Endothelial cell of umbilical vein (primary cell): ENCODE results near the gene DAZAP1. TPM values are rescaled to one million over a fixed set of nuclear protein-coding genes. Genes with fewer than 3 reads are reported as not detected.

Experiments
- BruUV-seq: library from RNA; stranded (reverse); fragments of 400-500 nt; replicated peaks from 2 replicates; lab custom pipeline; 2021; lab: Mats Ljungman, UMichigan
- CTCF ChIA-PET: fragments of 300-600, 350-600 bp; sonication (Branson Sonifier 250); formaldehyde crosslinking; loops from one replicate; lab custom pipeline; 2021; ENCODE audit warnings: antibody characterized with exemption, inconsistent platforms; lab: Charles Lee
- POLR2A ChIA-PET: fragments of 300-600, 350-600 bp; sonication (Branson Sonifier 250); formaldehyde crosslinking; loops from one replicate; lab custom pipeline; 2021; ENCODE audit warnings: antibody characterized with exemption, inconsistent platforms; lab: Charles Lee
- DNase-seq: peaks from one replicate; pipeline ENCODE4 v3.0.0-alpha.2; 2011; ENCODE audit warnings: low read depth, low spot score
- FAIRE-seq: peaks from 2 replicates; lab custom pipeline; 2011; peaks lifted over from hg19 to GRCh38; lab: Jason Lieb, UNC
- H2AFZ ChIP-seq: 2 replicates; pipeline ENCODE4 v1.6.0; 2012; ENCODE audit warnings: low read depth, low read length, control low read depth, inconsistent platforms
- H3K27ac ChIP-seq: 2 replicates; pipeline ENCODE4 v1.5.1; 2011; ENCODE audit warnings: low read depth, mild to moderate bottlenecking, control low read depth, low read length, moderate library complexity; ENCODE audit not compliant: insufficient read depth
- H3K27me3 ChIP-seq, 2 experiments: 2 replicates each; pipeline versions ENCODE4 v1.6.0 to v1.6.1; 2011; ENCODE audit warnings: low read length in 2 of 2, mixed read lengths in 1 of 2; ENCODE audit not compliant: control insufficient read depth in 2 of 2, insufficient read depth in 2 of 2
- H3K36me3 ChIP-seq, 2 experiments: 2 replicates in 1 of 2; 3 replicates in 1 of 2; pipeline ENCODE4 v1.5.1; 2011; ENCODE audit warnings: low read length in 2 of 2, mild to moderate bottlenecking in 1 of 2, moderate library complexity in 1 of 2; ENCODE audit not compliant: control insufficient read depth in 2 of 2, insufficient read depth in 2 of 2; ENCODE audit errors: extremely low read depth in 1 of 2
- H3K4me1 ChIP-seq: 3 replicates; pipeline ENCODE4 v1.5.1; 2011; ENCODE audit warnings: mild to moderate bottlenecking, low read length; ENCODE audit not compliant: control insufficient read depth, insufficient read depth; ENCODE audit errors: extremely low read depth
- H3K4me2 ChIP-seq: 2 replicates; pipeline ENCODE4 v1.6.1; 2011; ENCODE audit warnings: low read length, control low read depth, mixed read lengths; ENCODE audit not compliant: insufficient read depth
- H3K4me3 ChIP-seq, 3 experiments: fragments of 200-600 bp in 1 of 3; sonication (generic), shearing (Covaris generic) in 1 of 3; replicated peaks in 1 of 3; 2 replicates each; pipeline ENCODE4 v1.5.1; 2011 to 2016; ENCODE audit warnings: control low read depth in 3 of 3, low read length in 3 of 3, mild to moderate bottlenecking in 2 of 3, inconsistent platforms in 1 of 3, low read depth in 1 of 3, moderate library complexity in 1 of 3; ENCODE audit not compliant: insufficient read depth in 1 of 3
- H3K79me2 ChIP-seq: 2 replicates; pipeline ENCODE4 v1.6.0; 2012; ENCODE audit warnings: low read length, inconsistent platforms; ENCODE audit not compliant: control insufficient read depth, insufficient read depth
- H3K9ac ChIP-seq: replicated peaks from 2 replicates; pipeline ENCODE3; 2011; ENCODE audit warnings: low read length, control low read depth; ENCODE audit not compliant: insufficient read depth; ENCODE audit errors: extremely low read depth
- H3K9me1 ChIP-seq: replicated peaks from 3 replicates; pipeline ENCODE4 v1.6.0; 2011; ENCODE audit warnings: mild to moderate bottlenecking, low read length; ENCODE audit not compliant: control insufficient read depth, insufficient read depth; ENCODE audit errors: extremely low read depth
- H3K9me3 ChIP-seq: replicated peaks from 2 replicates; pipeline ENCODE4 v1.5.1; 2012; ENCODE audit warnings: low read length, inconsistent platforms; ENCODE audit not compliant: control insufficient read depth, insufficient read depth
- H4K20me1 ChIP-seq: replicated peaks from 2 replicates; pipeline ENCODE3; 2011; ENCODE audit warnings: mild to moderate bottlenecking, low read length; ENCODE audit not compliant: control insufficient read depth, insufficient read depth; ENCODE audit errors: extremely low read depth
- EZH2 ChIP-seq: IDR thresholded peaks from 2 replicates; pipeline ENCODE4 v1.6.1; 2012; ENCODE audit warnings: borderline replicate concordance, low read depth, mild to moderate bottlenecking, moderate library complexity, low read length, inconsistent platforms; ENCODE audit not compliant: severe bottlenecking
- FOS ChIP-seq: IDR thresholded peaks from 2 replicates; pipeline ENCODE4 v1.6.1; 2011; ENCODE audit warnings: mild to moderate bottlenecking, low read length, moderate library complexity, borderline replicate concordance; ENCODE audit not compliant: insufficient read depth
- GATA2 ChIP-seq: IDR thresholded peaks from 2 replicates; pipeline ENCODE4 v1.7.0; 2011; ENCODE audit warnings: low read depth, mild to moderate bottlenecking, moderate library complexity, mixed read lengths, low read length; ENCODE audit not compliant: insufficient read length, insufficient read depth
- POLR2AphosphoS5 ChIP-seq: IDR thresholded peaks from 2 replicates; pipeline ENCODE4 v1.6.1; 2012; ENCODE audit warnings: low read depth, mild to moderate bottlenecking, control low read depth, low read length, moderate library complexity; ENCODE audit not compliant: insufficient read depth
- dilution Hi-C: fragments of 300-500 bp; cut with MboI; formaldehyde crosslinking; loops from one replicate; pipeline ENCODE4 v1.15.0; 2019; ENCODE audit warnings: low sequenced_read_pairs; ENCODE audit not compliant: extremely low pct_ligation_motif_present
- intact Hi-C: fragments of 100-400 bp; cut with micrococcal nuclease; formaldehyde crosslinking; loops from one replicate; pipeline ENCODE4 v1.10.0; 2022
- polyA plus RNA-seq, 4 experiments: library from polyadenylated mRNA; depleted of rRNA in 3 of 4; stranded (reverse) in 3 of 4; unstranded in 1 of 4; fragments of >200 nt; gene quantifications; 2 replicates each; pipeline versions ENCODE4 v1.2.1 to v1.2.3, GENCODE V29; 2011 to 2012; ENCODE audit warnings: missing spikeins in 1 of 4
- total RNA-seq: library from RNA; stranded (reverse); gene quantifications from 2 replicates; pipeline ENCODE4 v1.2.3, GENCODE V29; 2021
- TF ChIP-seq, protein P1 (sequence below), 2 donors: IDR thresholded peaks; 1 replicate in 1 of 2; 2 replicates in 1 of 2; pipeline ENCODE4 v1.5.1; 2011; ENCODE audit warnings: low read length in 2 of 2, mild to moderate bottlenecking in 2 of 2, moderate library complexity in 2 of 2, control low read depth in 1 of 2, inconsistent platforms in 1 of 2, low read depth in 1 of 2; ENCODE audit not compliant: insufficient read depth in 1 of 2; ENCODE audit errors: extremely low read depth in 1 of 2
- TF ChIP-seq, protein P2 (sequence below): IDR thresholded peaks from 2 replicates; pipeline ENCODE4 v1.6.1; 2011; ENCODE audit not compliant: insufficient read depth, insufficient read length

DAZAP1 gene
- total and polyA plus RNA-seq, 2 donors (not counting 3 experiments of a cell fraction or from before 2014, with no cell fraction given): 50.1 to 187 TPM

DNA sequence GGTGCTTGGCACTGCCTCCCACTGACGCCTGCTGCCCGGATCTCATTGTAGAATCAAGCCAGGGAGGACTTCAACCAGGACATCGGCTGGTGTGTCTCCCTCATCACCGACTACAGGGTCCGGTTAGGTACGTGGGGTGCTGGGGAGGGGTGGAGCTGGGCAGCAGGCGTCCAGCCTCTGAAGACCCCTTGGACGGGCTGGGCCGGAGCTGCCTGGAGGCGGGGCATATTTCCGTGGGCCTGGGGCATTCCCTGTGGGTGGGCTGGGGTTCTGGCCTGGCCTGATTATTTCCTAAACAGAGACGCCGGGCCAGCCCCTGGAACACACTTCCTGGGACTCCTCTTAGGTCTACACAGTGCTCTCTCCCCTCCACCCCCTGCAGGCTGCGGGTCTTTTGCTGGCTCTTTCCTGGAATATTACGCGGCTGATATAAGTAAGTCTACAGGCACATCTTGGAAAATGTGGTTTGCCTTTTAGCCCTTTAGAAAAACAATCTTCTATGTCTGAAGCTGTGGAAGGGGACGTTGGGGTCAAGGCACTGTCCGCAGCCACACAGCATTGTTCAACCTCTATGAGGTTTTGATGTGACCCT, 38.1 kb upstream of the DAZAP1 start:
- Histone ChIP-seq H3K27ac (no peak overlapping the region), H3K4me3 (no peak overlapping the region), H3K27me3 (no peaks in the 10 kb centered on the region), H3K4me2 (no peak overlapping the region), H4K20me1 (no peaks in the 10 kb centered on the region), H3K9ac (no peak overlapping the region), H3K79me2 (no peaks in the 10 kb centered on the region), H2AFZ (no peak overlapping the region), H3K9me1 (no peaks in the 10 kb centered on the region), H3K4me1 (no peaks in the 10 kb centered on the region), H3K36me3 (peaks cover 4 to 48% of the 10 kb centered on the region in 2 experiments), H3K9me3 (no peaks in the 10 kb centered on the region)
- ChIA-PET CTCF (interaction anchor here (5.0 kb wide), 1 partner anchor 54 kb away, joined by 31 read pairs; no protein-coding TSS in a partner anchor), POLR2A (no interaction called here)
- TF ChIP-seq EZH2: no peak
- TF ChIP-seq, protein P1, sequence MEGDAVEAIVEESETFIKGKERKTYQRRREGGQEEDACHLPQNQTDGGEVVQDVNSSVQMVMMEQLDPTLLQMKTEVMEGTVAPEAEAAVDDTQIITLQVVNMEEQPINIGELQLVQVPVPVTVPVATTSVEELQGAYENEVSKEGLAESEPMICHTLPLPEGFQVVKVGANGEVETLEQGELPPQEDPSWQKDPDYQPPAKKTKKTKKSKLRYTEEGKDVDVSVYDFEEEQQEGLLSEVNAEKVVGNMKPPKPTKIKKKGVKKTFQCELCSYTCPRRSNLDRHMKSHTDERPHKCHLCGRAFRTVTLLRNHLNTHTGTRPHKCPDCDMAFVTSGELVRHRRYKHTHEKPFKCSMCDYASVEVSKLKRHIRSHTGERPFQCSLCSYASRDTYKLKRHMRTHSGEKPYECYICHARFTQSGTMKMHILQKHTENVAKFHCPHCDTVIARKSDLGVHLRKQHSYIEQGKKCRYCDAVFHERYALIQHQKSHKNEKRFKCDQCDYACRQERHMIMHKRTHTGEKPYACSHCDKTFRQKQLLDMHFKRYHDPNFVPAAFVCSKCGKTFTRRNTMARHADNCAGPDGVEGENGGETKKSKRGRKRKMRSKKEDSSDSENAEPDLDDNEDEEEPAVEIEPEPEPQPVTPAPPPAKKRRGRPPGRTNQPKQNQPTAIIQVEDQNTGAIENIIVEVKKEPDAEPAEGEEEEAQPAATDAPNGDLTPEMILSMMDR (IDR thresholded peaks at IDR 0.05; ENCODE audit: extremely low read depth in 1 of 2, insufficient read depth in 1 of 2, low read depth in 1 of 2, low read length in 2 of 2): no peak
- TF ChIP-seq, protein P2, sequence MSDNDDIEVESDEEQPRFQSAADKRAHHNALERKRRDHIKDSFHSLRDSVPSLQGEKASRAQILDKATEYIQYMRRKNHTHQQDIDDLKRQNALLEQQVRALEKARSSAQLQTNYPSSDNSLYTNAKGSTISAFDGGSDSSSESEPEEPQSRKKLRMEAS: no peak
- TF ChIP-seq FOS: no peak
- no peak for TF ChIP-seq POLR2AphosphoS5
- TF ChIP-seq GATA2: no peak
- BruUV-seq: no TSS peak
- FAIRE-seq: no peak
- no peak for DNase-seq
- intact Hi-C loops: no loop called here
- dilution Hi-C loops: no loop called here
